Astrocyte (in vitro differentiated cells and primary cell): ENCODE data around the gene STX7.

Source experiments
- CTCF ChIP-seq: IDR thresholded peaks from 2 replicates; pipeline ENCODE4 v1.5.1; 2011; ENCODE audit warnings: low read depth, mild to moderate bottlenecking, inconsistent platforms, low read length, moderate library complexity; ENCODE audit not compliant: insufficient read depth
- EZH2 ChIP-seq: IDR thresholded peaks from 2 replicates; pipeline ENCODE4 v1.6.1; 2012; ENCODE audit warnings: mild to moderate bottlenecking, low read length, inconsistent platforms; ENCODE audit not compliant: insufficient read depth

GRCh38 chr6:132490478-132491204, 22.3 kb downstream of the STX7 start:
- TF ChIP-seq CTCF = no peak
- no peak for TF ChIP-seq EZH2
